MM.1S (cell line): ENCODE measurements around the gene TBC1D22B.

ENCODE experiments used
- DNase-seq: peaks from one replicate; pipeline ENCODE4 v3.0.0-alpha.2; 2015
- H2AFZ ChIP-seq: fragments of 300-600 bp; sonication (generic); 2 replicates; pipeline ENCODE4 v1.6.0; 2016; ENCODE audit warnings: antibody characterized with exemption, low read length
- H3F3A ChIP-seq: fragments of 300-600 bp; sonication (generic); 2 replicates; pipeline ENCODE4 v1.6.1; 2016; ENCODE audit warnings: mild to moderate bottlenecking, antibody characterized with exemption, low read length, moderate library complexity, mixed read lengths; ENCODE audit not compliant: insufficient read depth
- H3K27ac ChIP-seq: fragments of 300-600 bp; sonication (generic); 2 replicates; pipeline ENCODE4 v1.5.1; 2016; ENCODE audit warnings: mild to moderate bottlenecking, low read length
- H3K27me3 ChIP-seq: fragments of 300-600 bp; sonication (generic); replicated peaks from 2 replicates; pipeline ENCODE4 v1.6.0; 2016; ENCODE audit warnings: low read length; ENCODE audit not compliant: insufficient read depth
- H3K36me3 ChIP-seq: fragments of 300-600 bp; sonication (generic); replicated peaks from 2 replicates; pipeline ENCODE4 v1.6.1; 2016; ENCODE audit warnings: mild to moderate bottlenecking, low read length, mixed read lengths; ENCODE audit not compliant: insufficient read depth
- H3K4me1 ChIP-seq: fragments of 300-600 bp; sonication (generic); 2 replicates; pipeline ENCODE4 v1.6.1; 2016; ENCODE audit warnings: low read length, mixed read lengths
- H3K4me2 ChIP-seq: fragments of 300-600 bp; sonication (generic); 2 replicates; pipeline ENCODE4 v1.6.0; 2016; ENCODE audit warnings: low read depth, low read length
- H3K4me3 ChIP-seq: fragments of 300-600 bp; sonication (generic); 2 replicates; pipeline ENCODE4 v1.5.1; 2016; ENCODE audit warnings: low read length, mixed read lengths
- H3K79me2 ChIP-seq: fragments of 300-600 bp; sonication (generic); 2 replicates; pipeline ENCODE4 v1.6.1; 2016; ENCODE audit warnings: mixed run types, low read length, mixed read lengths
- H3K9ac ChIP-seq: fragments of 300-600 bp; sonication (generic); 2 replicates; pipeline ENCODE4 v1.6.1; 2016; ENCODE audit warnings: low read length, mixed read lengths
- H3K9me2 ChIP-seq: fragments of 300-600 bp; sonication (generic); replicated peaks from 2 replicates; pipeline ENCODE4 v1.6.1; 2016; ENCODE audit warnings: mild to moderate bottlenecking, low read length, mixed read lengths; ENCODE audit not compliant: insufficient read depth
- H3K9me3 ChIP-seq: fragments of 300-600 bp; sonication (generic); replicated peaks from 2 replicates; pipeline ENCODE4 v1.6.1; 2016; ENCODE audit warnings: mild to moderate bottlenecking, low read length, mixed read lengths; ENCODE audit not compliant: insufficient read depth
- H4K20me1 ChIP-seq: fragments of 300-600 bp; sonication (generic); 2 replicates; pipeline ENCODE4 v1.6.1; 2016; ENCODE audit warnings: mild to moderate bottlenecking, low read length, moderate library complexity, mixed read lengths; ENCODE audit not compliant: insufficient read depth
- EZH2 ChIP-seq: fragments of 300-600 bp; sonication (generic); optimal IDR thresholded peaks from 2 replicates; pipeline ENCODE3; 2017; ENCODE audit warnings: low read depth, mild to moderate bottlenecking, antibody characterized with exemption, low read length, mixed read lengths
- EZH2phosphoT487 ChIP-seq: fragments of 300-600 bp; sonication (generic); IDR thresholded peaks from 2 replicates; pipeline ENCODE4 v1.6.1; 2018; ENCODE audit warnings: antibody characterized with exemption, low read length
- TF ChIP-seq, protein P1 (sequence below): fragments of 300-600 bp; sonication (generic); IDR thresholded peaks from 2 replicates; pipeline ENCODE4 v1.5.1; 2016; ENCODE audit warnings: antibody characterized with exemption, low read length, mixed read lengths

Gene TBC1D22B

DNA sequence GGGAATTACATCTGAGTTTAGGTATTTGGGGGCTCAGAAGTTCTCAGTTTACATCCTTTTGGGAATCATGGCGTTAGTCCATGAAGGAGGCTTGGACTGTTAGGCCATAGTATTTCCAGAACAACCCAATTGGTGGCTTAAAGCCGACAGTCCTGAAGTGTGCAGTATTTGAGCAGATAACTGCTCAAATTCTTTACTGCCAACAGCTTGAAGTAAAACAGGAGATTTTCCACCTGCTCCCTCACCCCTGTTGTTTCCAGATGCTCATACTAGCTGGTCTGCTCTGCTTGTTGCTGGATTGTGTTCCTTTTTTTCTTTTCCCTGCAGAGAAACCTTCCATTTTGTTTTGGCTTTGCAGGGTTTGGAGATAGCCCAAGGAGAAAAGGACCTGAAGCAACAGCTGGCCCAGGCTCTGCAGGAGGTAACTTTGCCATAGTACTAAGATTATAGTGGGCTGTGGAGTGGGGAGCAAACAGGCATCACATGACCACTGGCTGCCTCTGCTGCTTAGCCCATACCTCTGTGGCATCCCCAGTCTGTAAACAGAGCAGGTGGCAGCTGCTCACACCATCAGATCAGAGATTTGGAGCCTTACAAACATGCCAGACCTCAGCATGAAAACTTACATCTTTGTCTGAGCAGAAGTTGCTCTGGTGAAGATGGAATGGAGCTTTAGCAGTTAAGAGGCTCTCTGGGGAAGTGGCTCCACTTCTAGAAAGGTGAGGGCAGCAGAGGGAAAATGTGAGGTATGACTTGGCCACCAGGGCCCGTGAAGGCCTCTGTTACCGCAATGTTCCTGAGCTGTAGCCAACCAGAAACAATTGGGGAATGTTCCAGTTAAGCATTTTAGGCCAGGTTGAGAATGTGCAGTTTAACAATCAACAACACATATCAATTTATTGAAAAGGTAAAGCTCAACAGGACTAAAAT, 113.8 kb downstream of the TBC1D22B start:
- Histone ChIP-seq H3K4me3 (no peak overlapping the region), H3K27ac (no peak overlapping the region), H2AFZ (no peak overlapping the region), H3K79me2 (peaks cover 3% of the 10 kb centered on the region; the same call in 1 of the 2 replicates), H3K4me1 (no peaks in the 10 kb centered on the region), H3K9ac (no peak overlapping the region), H4K20me1 (no peaks in the 10 kb centered on the region; the same call in 1 of the 2 replicates), H3K9me3 (no peaks in the 10 kb centered on the region), H3F3A (no peaks in the 10 kb centered on the region), H3K27me3 (no peaks in the 10 kb centered on the region), H3K9me2 (no peaks in the 10 kb centered on the region), H3K4me2 (no peak overlapping the region), H3K36me3 (no peaks in the 10 kb centered on the region; the same call in 1 of the 2 replicates)
- TF ChIP-seq EZH2 (no peak), EZH2phosphoT487 (no peak)
- TF ChIP-seq, protein P1, sequence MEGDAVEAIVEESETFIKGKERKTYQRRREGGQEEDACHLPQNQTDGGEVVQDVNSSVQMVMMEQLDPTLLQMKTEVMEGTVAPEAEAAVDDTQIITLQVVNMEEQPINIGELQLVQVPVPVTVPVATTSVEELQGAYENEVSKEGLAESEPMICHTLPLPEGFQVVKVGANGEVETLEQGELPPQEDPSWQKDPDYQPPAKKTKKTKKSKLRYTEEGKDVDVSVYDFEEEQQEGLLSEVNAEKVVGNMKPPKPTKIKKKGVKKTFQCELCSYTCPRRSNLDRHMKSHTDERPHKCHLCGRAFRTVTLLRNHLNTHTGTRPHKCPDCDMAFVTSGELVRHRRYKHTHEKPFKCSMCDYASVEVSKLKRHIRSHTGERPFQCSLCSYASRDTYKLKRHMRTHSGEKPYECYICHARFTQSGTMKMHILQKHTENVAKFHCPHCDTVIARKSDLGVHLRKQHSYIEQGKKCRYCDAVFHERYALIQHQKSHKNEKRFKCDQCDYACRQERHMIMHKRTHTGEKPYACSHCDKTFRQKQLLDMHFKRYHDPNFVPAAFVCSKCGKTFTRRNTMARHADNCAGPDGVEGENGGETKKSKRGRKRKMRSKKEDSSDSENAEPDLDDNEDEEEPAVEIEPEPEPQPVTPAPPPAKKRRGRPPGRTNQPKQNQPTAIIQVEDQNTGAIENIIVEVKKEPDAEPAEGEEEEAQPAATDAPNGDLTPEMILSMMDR: no peak
- DNase-seq: no peak

DNA sequence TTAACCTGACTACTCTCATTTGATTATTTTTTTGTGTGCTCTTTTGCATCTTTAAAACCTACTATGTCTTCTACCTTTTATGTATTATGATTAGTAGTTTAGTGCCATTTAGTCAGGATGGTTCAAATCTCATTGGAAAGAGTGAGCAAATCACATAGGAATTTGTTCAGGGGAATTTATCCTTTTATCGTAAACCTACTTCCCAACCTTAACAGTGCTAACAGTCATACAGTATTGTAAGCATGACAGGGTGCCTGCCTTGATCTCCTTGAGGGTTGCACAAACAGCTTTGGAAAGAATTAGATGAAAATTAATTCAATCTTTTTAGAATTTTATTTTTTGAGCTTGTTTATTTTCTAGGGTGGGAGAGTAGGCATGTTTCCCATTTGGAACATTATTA, 114.5 kb downstream of the TBC1D22B start:
- H3K79me2 ChIP-seq: no peaks in the 10 kb centered on the region
- H3K4me3 ChIP-seq: no peak overlapping the region
- no peak for TF ChIP-seq EZH2
- TF ChIP-seq, protein P1: no peak
- no peak for TF ChIP-seq EZH2phosphoT487
- H3F3A ChIP-seq: no peaks in the 10 kb centered on the region
- H3K27me3 ChIP-seq: no peaks in the 10 kb centered on the region
- no peaks in the 10 kb centered on the region; the same call in 1 of the 2 replicates for H3K36me3 ChIP-seq
- no peaks in the 10 kb centered on the region; the same call in 1 of the 2 replicates for H4K20me1 ChIP-seq
- H3K9me2 ChIP-seq: no peaks in the 10 kb centered on the region
- H3K9ac ChIP-seq: no peak overlapping the region
- H3K9me3 ChIP-seq: no peaks in the 10 kb centered on the region
- no peaks in the 10 kb centered on the region for H3K4me1 ChIP-seq
- no peak overlapping the region for H3K27ac ChIP-seq
- no peak overlapping the region for H3K4me2 ChIP-seq
- no peak for DNase-seq
- H2AFZ ChIP-seq: no peak overlapping the region

DNA sequence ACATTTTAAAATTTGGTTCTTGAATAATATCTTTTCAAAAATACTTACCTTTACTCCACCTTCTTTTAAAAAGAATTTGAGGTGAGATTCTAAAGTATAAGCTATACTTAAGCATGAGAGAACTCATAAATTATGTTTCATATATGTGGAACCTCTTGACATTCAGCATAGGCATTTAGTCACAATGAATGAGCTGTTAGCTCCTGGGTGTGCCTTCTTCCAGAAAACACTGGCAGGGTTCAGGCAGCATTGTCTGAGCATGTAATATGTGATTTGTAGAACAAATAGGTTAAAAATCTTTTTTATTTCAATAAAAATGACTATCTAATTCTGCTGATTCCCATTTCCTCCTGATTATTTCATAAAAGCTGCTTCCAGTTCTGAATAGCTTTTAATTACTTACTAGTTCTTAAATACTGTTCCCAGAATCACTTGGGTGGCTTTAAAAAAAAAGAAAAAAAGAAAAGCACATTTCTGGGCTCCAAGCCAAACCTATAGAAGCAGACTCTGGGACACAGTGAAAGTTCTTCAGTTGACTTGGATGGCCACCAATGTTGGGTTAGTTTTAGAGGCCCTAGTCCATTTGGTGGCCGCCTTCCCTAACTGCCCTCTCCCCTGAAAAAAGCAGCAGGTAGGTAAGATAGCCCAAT, 116.4 kb downstream of the TBC1D22B start:
- no peak for DNase-seq

More for the DNA sequence above, 116.4 kb downstream of the TBC1D22B start:
- H3K79me2 ChIP-seq: no peaks in the 10 kb centered on the region
- TF ChIP-seq, protein P1: no peak
- TF ChIP-seq EZH2phosphoT487 (no peak), EZH2 (no peak)
- H3K4me1 ChIP-seq: no peaks in the 10 kb centered on the region
- no peaks in the 10 kb centered on the region for H3K9me2 ChIP-seq
- H3K36me3 ChIP-seq: no peaks in the 10 kb centered on the region; the same call in 1 of the 2 replicates
- H3K9ac ChIP-seq: no peak overlapping the region
- no peak overlapping the region for H3K4me2 ChIP-seq
- H3K27me3 ChIP-seq: no peaks in the 10 kb centered on the region
- H3F3A ChIP-seq: no peaks in the 10 kb centered on the region
- H3K9me3 ChIP-seq: no peaks in the 10 kb centered on the region
- no peak overlapping the region for H3K27ac ChIP-seq
- H2AFZ ChIP-seq: no peak overlapping the region
- H4K20me1 ChIP-seq: no peaks in the 10 kb centered on the region; the same call in 1 of the 2 replicates
- H3K4me3 ChIP-seq: no peak overlapping the region
